Measurements from ENCODE around the gene EPN3. TPM values are rescaled to one million over a fixed set of nuclear protein-coding genes. Genes with fewer than 3 reads are reported as not detected.
A peak's percentile ranks its signal among the peaks of the same experiment; 100 is the strongest.

The EPN3 gene
- total RNA-seq, 1 donor from 2014 or later = 0.24 TPM

DNA sequence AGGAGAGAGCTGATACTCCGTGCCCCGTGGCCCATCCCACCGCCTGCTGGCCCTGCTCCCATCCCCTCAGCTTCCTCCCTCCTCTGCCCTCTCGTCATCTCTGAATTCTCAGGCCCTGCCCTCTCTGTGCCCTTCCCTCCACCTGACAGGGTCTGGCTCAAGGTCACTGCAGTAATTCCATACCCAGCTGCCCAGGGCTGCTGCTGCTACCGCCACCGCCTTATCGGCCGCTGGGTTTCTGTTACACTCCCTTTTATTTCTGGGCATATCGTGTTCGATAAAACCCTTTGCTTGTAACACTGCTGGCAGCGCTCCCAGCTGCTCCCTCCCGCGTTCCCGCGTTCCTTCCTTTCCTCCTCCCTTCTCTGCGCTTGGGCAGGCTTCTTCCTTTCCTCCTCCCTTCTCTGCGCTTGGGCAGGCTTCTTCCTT is 1.2 kb downstream of the EPN3 start:
- TF ChIP-seq, protein P1, sequence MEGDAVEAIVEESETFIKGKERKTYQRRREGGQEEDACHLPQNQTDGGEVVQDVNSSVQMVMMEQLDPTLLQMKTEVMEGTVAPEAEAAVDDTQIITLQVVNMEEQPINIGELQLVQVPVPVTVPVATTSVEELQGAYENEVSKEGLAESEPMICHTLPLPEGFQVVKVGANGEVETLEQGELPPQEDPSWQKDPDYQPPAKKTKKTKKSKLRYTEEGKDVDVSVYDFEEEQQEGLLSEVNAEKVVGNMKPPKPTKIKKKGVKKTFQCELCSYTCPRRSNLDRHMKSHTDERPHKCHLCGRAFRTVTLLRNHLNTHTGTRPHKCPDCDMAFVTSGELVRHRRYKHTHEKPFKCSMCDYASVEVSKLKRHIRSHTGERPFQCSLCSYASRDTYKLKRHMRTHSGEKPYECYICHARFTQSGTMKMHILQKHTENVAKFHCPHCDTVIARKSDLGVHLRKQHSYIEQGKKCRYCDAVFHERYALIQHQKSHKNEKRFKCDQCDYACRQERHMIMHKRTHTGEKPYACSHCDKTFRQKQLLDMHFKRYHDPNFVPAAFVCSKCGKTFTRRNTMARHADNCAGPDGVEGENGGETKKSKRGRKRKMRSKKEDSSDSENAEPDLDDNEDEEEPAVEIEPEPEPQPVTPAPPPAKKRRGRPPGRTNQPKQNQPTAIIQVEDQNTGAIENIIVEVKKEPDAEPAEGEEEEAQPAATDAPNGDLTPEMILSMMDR (IDR thresholded peaks at IDR 0.05) = no peak
- peak; percentile 28 for TF ChIP-seq EZH2phosphoT487 (IDR thresholded peaks at IDR 0.05)
- Histone ChIP-seq H3K79me2 (ENCODE audit: low read depth) (no peaks in the 10 kb centered on the region), H3K9me3 (ENCODE audit: low read depth) (no peaks in the 10 kb centered on the region), H3K4me1 (peaks cover 25% of the 10 kb centered on the region), H3K4me3 (peak overlapping the region; percentile 56), H3K27me3 (peaks cover 42% of the 10 kb centered on the region), H2AFZ (replicated peaks) (no peak overlapping the region), H3K36me3 (no peaks in the 10 kb centered on the region), H3K4me2 (peak overlapping the region; percentile 99), H3K27ac (no peak overlapping the region), H3F3A (ENCODE audit: low read depth) (no peaks in the 10 kb centered on the region), H3K9ac (no peak overlapping the region), H4K20me1 (ENCODE audit: low read depth) (peaks cover 11% of the 10 kb centered on the region)
- Mint-ChIP-seq H3K27me3 (ENCODE audit: insufficient read depth, low read depth) (peaks cover 22% of the 10 kb centered on the region), H3K27ac (no peak overlapping the region), H3K36me3 (no peaks in the 10 kb centered on the region), H3K9me3 (no peaks in the 10 kb centered on the region), H3K4me1 (peaks cover 28% of the 10 kb centered on the region), H3K4me3 (peak overlapping the region; percentile 62)
- DNase-seq (ENCODE audit: low spot score) = no peak

DNA sequence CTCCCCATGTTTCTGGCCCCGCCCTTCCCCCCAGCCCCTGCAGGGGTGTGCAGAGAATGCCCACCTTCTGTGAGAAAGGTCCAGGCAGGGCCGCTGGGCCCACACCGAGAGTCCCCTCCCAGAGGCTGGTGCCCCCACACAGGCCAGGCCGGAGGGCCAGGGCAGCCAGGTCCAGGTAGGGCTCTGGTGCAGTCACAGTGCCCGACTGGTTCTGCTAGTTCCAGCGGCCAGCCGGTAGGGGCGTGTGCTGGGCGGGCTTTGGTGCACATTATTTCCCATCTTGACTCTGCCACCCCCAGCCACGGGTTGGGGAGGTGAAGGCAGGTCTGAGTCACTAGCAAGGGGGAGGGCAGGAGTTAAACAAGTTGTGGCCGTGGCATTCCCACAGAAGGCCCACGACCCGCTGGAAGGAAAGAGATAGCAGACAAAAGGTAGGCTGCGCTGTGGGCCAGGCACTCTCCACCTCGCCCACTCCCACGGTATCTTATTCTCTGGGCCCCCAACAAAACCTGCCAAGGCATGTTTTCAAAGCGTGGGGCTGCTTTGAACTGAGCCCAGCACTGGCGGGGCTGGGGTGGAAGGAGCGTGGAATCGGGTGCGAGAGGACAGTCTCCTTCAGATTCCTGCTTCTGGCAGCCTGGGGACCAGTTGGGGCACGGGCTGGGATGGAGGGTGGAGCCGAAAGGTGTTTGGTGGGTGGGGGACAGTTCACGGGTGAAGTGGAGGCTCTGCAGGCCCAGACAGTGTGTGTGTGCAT is 1.9 kb downstream of the EPN3 start:
- no peaks in the 10 kb centered on the region for H3K9me3 Mint-ChIP-seq
- H3K4me1 Mint-ChIP-seq = peaks cover 32% of the 10 kb centered on the region
- peaks cover 21% of the 10 kb centered on the region for H3K27me3 Mint-ChIP-seq (ENCODE audit: insufficient read depth, low read depth)
- no peaks in the 10 kb centered on the region for H3K36me3 Mint-ChIP-seq
- no peaks in the 10 kb centered on the region for H3K9me3 ChIP-seq (ENCODE audit: low read depth)
- H3K4me2 ChIP-seq = peak overlapping the region; percentile 99
- no peak for TF ChIP-seq EZH2phosphoT487 (IDR thresholded peaks at IDR 0.05)
- peak; percentile 36 for TF ChIP-seq EZH2 (IDR thresholded peaks at IDR 0.05)
- TF ChIP-seq, protein P1 (IDR thresholded peaks at IDR 0.05) = peak; percentile 52
- H3K4me1 ChIP-seq = peaks cover 25% of the 10 kb centered on the region
- H3F3A ChIP-seq (ENCODE audit: low read depth) = no peaks in the 10 kb centered on the region
- peaks cover 42% of the 10 kb centered on the region for H3K27me3 ChIP-seq
- H4K20me1 ChIP-seq (ENCODE audit: low read depth) = peaks cover 11% of the 10 kb centered on the region
- peak overlapping the region; percentile 96 for H3K27ac Mint-ChIP-seq
- no peak overlapping the region for H3K9ac ChIP-seq
- DNase-seq (ENCODE audit: low spot score) = peak; percentile 55
- no peaks in the 10 kb centered on the region for H3K79me2 ChIP-seq (ENCODE audit: low read depth)
- no peak overlapping the region for H3K4me3 Mint-ChIP-seq
- no peak overlapping the region for H3K27ac ChIP-seq
- peak overlapping the region; percentile 56 for H3K4me3 ChIP-seq
- H3K36me3 ChIP-seq = no peaks in the 10 kb centered on the region
- no peak overlapping the region for H2AFZ ChIP-seq (replicated peaks)

DNA sequence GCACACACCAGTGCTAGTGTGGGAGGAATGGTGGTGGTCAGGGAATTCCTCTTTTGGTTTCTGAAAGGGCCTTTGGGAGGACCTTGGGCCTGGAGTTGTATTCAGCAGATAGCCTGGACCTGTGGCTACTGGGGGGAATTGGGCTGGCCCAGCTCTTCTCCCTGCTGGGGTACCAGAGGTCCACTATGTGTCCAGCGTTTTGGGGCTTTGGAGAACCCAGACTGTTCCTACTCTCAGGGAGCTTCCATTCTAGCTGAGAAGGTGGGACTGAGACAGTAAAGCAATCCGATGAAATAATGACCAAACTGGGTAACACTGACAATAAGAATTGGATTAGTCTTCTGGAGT is 2.4 kb downstream of the EPN3 start:
- Histone ChIP-seq H3K9me3 (ENCODE audit: low read depth) (no peaks in the 10 kb centered on the region), H3K4me2 (no peak overlapping the region), H2AFZ (replicated peaks) (no peak overlapping the region), H4K20me1 (ENCODE audit: low read depth) (peaks cover 11% of the 10 kb centered on the region), H3K27me3 (peaks cover 42% of the 10 kb centered on the region), H3K4me1 (peaks cover 25% of the 10 kb centered on the region), H3F3A (ENCODE audit: low read depth) (no peaks in the 10 kb centered on the region), H3K79me2 (ENCODE audit: low read depth) (no peaks in the 10 kb centered on the region), H3K4me3 (no peak overlapping the region), H3K27ac (no peak overlapping the region), H3K36me3 (no peaks in the 10 kb centered on the region), H3K9ac (no peak overlapping the region)
- H3K4me3 Mint-ChIP-seq = no peak overlapping the region
- DNase-seq (ENCODE audit: low spot score) = no peak
- H3K4me1 Mint-ChIP-seq = peaks cover 37% of the 10 kb centered on the region
- H3K36me3 Mint-ChIP-seq = no peaks in the 10 kb centered on the region
- H3K9me3 Mint-ChIP-seq = no peaks in the 10 kb centered on the region
- TF ChIP-seq EZH2phosphoT487 (IDR thresholded peaks at IDR 0.05) = no peak
- TF ChIP-seq, protein P1 (IDR thresholded peaks at IDR 0.05) = no peak
- no peak overlapping the region for H3K27ac Mint-ChIP-seq
- H3K27me3 Mint-ChIP-seq (ENCODE audit: insufficient read depth, low read depth) = peaks cover 18% of the 10 kb centered on the region
